HCT116 (cell line): Measurements from ENCODE around the gene PEMT.

Experiments
- CBX3 ChIP-seq: IDR thresholded peaks from 2 replicates; pipeline ENCODE4 v1.6.1; 2012; ENCODE audit warnings: low read depth
- CEBPB ChIP-seq: IDR thresholded peaks from 2 replicates; pipeline ENCODE4 v1.6.1; 2012; ENCODE audit warnings: low read depth
- ELF1 ChIP-seq: IDR thresholded peaks from 2 replicates; pipeline ENCODE4 v1.6.1; 2012; ENCODE audit warnings: low read depth, borderline replicate concordance
- EZH2 ChIP-seq: fragments of 200-600 bp; sonication (generic); IDR thresholded peaks from 2 replicates; pipeline ENCODE4 v1.6.1; 2017; ENCODE audit warnings: antibody characterized with exemption, mixed run types
- FOSL1 ChIP-seq: IDR thresholded peaks from 2 replicates; pipeline ENCODE4 v1.6.1; 2012; ENCODE audit warnings: low read depth
- POLR2A ChIP-seq: IDR thresholded peaks from 2 replicates; pipeline ENCODE4 v1.7.0; 2011; ENCODE audit warnings: borderline replicate concordance; ENCODE audit not compliant: insufficient read depth, insufficient read length; ENCODE audit errors: extremely low read depth
- POLR2AphosphoS5 ChIP-seq: IDR thresholded peaks from 2 replicates; pipeline ENCODE4 v1.6.1; 2011; ENCODE audit warnings: mild to moderate bottlenecking, low read depth, low read length, moderate library complexity
- RAD21 ChIP-seq: IDR thresholded peaks from 2 replicates; pipeline ENCODE4 v1.6.1; 2012; ENCODE audit warnings: low read depth, mild to moderate bottlenecking
- TCF7L2 ChIP-seq: IDR thresholded peaks from 2 replicates; pipeline ENCODE4 v1.7.0; 2011; ENCODE audit warnings: borderline replicate concordance, inconsistent platforms; ENCODE audit not compliant: insufficient read depth, insufficient read length; ENCODE audit errors: extremely low read depth
- ZBTB33 ChIP-seq: IDR thresholded peaks from 2 replicates; pipeline ENCODE4 v1.6.1; 2011; ENCODE audit warnings: mild to moderate bottlenecking, low read length, moderate library complexity; ENCODE audit not compliant: insufficient replicate concordance; ENCODE audit errors: extremely low read depth
- ZFX ChIP-seq: fragments of 450-650 bp; IDR thresholded peaks from 2 replicates; pipeline ENCODE4 v1.6.1; 2017
- ZNF274 ChIP-seq: fragments of 200-500 bp; sonication (Bioruptor generic); IDR thresholded peaks from 2 replicates; pipeline ENCODE4 v1.6.1; 2014; ENCODE audit warnings: mild to moderate bottlenecking, low read depth, low read length, inconsistent platforms
- TF ChIP-seq, protein P1 (sequence below), 3 experiments: fragments of 200-600 bp in 1 of 3; sonication (generic) in 1 of 3; IDR thresholded peaks in 2 of 3; conservative IDR thresholded peaks in 1 of 3; 2 replicates each; pipeline ENCODE4 v1.5.1; 2012 to 2017; ENCODE audit warnings: low read depth in 2 of 3, low read length in 2 of 3, antibody characterized with exemption in 1 of 3, borderline replicate concordance in 1 of 3, control low read depth in 1 of 3, mild to moderate bottlenecking in 1 of 3, mixed read lengths in 1 of 3, mixed run types in 1 of 3, moderate library complexity in 1 of 3; ENCODE audit not compliant: insufficient read depth in 1 of 3
- TF ChIP-seq, protein P2 (sequence below): IDR thresholded peaks from 2 replicates; pipeline ENCODE4 v1.6.1; 2012

DNA sequence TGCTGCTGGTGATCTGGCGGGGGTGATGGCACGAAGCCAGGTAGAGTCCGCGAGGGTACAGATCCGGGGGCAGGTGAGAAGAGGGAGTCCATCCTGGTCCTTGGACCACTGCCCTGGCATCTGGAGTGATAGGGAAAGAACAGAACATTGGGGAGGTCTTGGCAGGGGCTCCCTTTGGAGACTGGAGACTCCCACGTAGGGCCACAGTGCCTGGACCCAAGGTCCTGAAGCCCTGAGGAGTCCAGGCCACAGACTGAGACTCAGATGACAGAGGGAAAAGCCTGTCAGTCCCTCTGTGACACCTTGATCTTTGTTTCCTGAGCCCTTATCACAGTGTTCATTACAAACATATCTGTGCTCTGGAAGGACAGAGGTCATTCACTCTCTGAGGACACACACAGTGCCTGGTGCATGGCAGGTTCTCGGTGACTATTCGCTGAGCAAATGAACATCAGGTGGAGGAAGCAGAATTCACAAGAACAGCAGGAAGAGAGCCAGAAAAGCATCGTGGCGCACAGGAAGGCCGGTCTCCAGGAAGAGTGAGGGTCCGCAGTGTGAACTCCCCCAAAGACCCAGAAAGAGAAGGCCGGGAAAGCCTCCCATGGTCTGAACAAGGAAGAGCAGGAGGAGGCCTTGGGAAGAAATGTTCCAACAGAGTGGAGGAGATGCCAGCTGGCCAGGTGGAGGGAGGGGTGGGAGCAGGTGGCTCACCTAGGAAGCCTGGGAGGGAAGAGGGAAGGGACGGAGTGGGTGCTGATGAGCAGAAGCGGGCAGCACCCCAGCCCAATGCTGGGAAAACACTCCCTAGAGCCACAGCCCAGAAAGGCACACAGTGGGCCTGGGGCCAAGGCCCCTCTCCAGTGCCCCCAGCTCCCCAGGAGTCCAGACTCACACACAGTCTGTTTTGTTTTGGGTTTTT lies 20.5 kb downstream of the PEMT start:
- TF ChIP-seq EZH2 (no peak), POLR2A (no peak), RAD21 (no peak), ELF1 (no peak), ZFX (no peak), ZBTB33 (no peak), ZNF274 (no peak), CEBPB (no peak), TCF7L2 (no peak), CBX3 (no peak), FOSL1 (no peak), POLR2AphosphoS5 (no peak)
- TF ChIP-seq, protein P1, sequence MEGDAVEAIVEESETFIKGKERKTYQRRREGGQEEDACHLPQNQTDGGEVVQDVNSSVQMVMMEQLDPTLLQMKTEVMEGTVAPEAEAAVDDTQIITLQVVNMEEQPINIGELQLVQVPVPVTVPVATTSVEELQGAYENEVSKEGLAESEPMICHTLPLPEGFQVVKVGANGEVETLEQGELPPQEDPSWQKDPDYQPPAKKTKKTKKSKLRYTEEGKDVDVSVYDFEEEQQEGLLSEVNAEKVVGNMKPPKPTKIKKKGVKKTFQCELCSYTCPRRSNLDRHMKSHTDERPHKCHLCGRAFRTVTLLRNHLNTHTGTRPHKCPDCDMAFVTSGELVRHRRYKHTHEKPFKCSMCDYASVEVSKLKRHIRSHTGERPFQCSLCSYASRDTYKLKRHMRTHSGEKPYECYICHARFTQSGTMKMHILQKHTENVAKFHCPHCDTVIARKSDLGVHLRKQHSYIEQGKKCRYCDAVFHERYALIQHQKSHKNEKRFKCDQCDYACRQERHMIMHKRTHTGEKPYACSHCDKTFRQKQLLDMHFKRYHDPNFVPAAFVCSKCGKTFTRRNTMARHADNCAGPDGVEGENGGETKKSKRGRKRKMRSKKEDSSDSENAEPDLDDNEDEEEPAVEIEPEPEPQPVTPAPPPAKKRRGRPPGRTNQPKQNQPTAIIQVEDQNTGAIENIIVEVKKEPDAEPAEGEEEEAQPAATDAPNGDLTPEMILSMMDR (IDR thresholded peaks at IDR 0.05 in 2 of 3, conservative IDR thresholded peaks at IDR 0.05 in 1 of 3; ENCODE audit: borderline replicate concordance in 1 of 3, insufficient read depth in 1 of 3, low read depth in 2 of 3, low read length in 2 of 3): no peak
- TF ChIP-seq, protein P2, sequence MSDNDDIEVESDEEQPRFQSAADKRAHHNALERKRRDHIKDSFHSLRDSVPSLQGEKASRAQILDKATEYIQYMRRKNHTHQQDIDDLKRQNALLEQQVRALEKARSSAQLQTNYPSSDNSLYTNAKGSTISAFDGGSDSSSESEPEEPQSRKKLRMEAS: no peak
